DND-41 (cell line): ENCODE measurements around the gene XPNPEP3.

Experiments
- CTCF ChIP-seq: IDR thresholded peaks from 2 replicates; pipeline ENCODE4 v1.5.1; 2012; ENCODE audit warnings: borderline replicate concordance, low read length, moderate library complexity, mild to moderate bottlenecking; ENCODE audit not compliant: poor library complexity, severe bottlenecking; ENCODE audit errors: extremely low read depth
- EZH2 ChIP-seq: IDR thresholded peaks from 3 replicates; pipeline ENCODE4 v1.6.1; 2012; ENCODE audit warnings: borderline replicate concordance, low read depth, mild to moderate bottlenecking, moderate library complexity, low read length, inconsistent platforms; ENCODE audit not compliant: severe bottlenecking

GRCh38 chr22:40932396-40932795, 75.4 kb downstream of the XPNPEP3 start:
- TF ChIP-seq CTCF (no peak), EZH2 (no peak)
